Cerebellar cortex (tissue), 1 donor: ENCODE measurements around the gene TXNDC9.
"Not testable (repeated sequence)": the region's sequence is repeated elsewhere in the genome, so short reads cannot be mapped to it uniquely, and the experiment has no call there.

ENCODE experiments used
- DNase-seq: peaks from one replicate; pipeline ENCODE4 v3.0.0-alpha.2; 2015; ENCODE audit warnings: low spot score

The TXNDC9 gene

GRCh38 chr2:99325384-99325783 lies 10.7 kb downstream of the TXNDC9 start:
- DNase-seq = no peak

DNA sequence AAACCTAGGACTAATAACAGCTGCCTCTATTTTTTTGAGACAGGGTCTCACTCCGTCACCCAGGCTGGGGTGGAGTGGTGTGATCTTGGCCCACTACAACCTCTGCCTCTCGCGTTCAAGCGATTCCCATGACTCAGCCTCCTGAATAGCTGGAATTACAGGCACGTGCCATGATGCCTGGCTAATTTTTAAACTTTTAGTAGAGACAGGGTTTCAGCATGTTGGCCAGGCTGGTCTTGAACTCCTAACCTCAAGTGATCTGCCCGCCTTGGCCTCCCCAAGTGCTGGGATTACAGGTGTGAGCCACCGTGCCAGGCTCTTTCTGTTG lies 18.3 kb downstream of the TXNDC9 start:
- DNase-seq = not testable (repeated sequence)

DNA sequence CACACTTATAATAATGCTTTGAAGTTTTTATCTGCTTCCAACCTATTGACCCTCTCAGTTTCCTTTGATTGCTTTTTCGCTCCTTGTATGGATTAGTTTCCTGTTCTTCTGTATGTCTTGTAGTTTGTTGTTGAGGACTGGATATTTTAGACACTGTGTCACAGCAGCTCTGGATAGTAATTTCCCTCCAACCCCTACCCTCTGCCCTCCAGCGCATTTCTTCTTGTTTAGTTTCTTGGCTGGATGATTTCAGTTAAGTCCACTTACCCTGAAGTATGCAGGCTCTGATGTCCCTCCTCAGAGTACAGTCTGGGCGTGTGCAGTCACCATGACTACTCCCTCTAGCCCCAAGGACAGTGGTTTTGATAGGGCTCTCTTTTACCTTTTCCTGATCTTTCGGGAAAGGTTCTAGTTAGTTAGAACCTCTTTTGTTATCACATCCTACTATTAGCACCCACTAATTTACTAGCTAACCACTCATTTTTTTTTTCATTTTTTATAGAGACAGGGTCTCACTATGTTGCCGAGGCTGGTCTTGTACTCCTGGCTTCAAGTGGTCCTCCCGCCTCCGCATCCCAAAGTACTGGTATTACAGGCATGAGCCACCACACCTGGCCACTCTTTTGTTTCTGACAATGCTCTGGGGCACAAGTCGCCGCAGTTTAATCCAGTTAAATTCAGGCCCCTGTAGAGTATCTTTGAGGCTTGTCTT lies 18.8 kb downstream of the TXNDC9 start:
- DNase-seq = no peak

GRCh38 chr2:99301097-99301496 lies 35.0 kb downstream of the TXNDC9 start, which contains the start of gene LYG1:
LYG1 (minus strand) TSS chr2:99301197; CDS start chr2:99295670, 5,527 bp downstream.
- DNase-seq = not testable (repeated sequence)

- DNase-seq = no peak
Measured at GRCh38 chr2:99299580-99299979, 36.6 kb downstream of the TXNDC9 start.

GRCh38 chr2:99297994-99298393 lies 38.1 kb downstream of the TXNDC9 start:
- DNase-seq = no peak

- DNase-seq = no peak
Measured at GRCh38 chr2:99285526-99285925, 50.6 kb downstream of the TXNDC9 start.

GRCh38 chr2:99279969-99280695 lies 56.0 kb downstream of the TXNDC9 start:
- no peak for DNase-seq

- DNase-seq = no peak
Measured at GRCh38 chr2:99278793-99279291, 57.3 kb downstream of the TXNDC9 start.

GRCh38 chr2:99278195-99278765 lies 57.9 kb downstream of the TXNDC9 start:
- not testable (repeated sequence) for DNase-seq

DNA sequence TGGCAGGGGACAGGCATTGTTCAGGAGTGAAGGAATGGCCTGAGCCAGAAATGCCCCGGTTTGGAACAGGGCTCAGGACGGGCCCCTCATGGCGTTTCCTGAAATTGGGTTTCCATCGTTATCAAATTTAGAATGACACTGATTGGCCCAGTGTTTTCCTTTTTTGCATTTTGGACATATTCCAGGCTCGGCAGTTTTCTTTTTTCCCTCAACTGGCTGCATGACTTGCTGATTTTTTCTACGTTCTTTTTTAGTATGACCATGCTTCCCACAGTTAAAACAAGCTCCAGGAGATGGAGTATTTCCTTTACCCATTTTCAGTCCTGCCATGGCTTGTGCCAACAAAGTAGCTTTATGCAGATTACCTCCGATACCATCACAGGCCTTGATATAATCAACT lies 60.3 kb downstream of the TXNDC9 start:
- DNase-seq = no peak
